ENCODE measurements around the gene IL12B.

IL12B gene

GRCh38 chr5:159340511-159340910 lies 10.2 kb upstream of the IL12B start:
- no peaks in the 10 kb centered on the region for H3K79me2 ChIP-seq (ENCODE audit: insufficient read depth, low read length)
- no peaks in the 10 kb centered on the region for H3K27me3 ChIP-seq (ENCODE audit: low read length)
- H4K20me1 ChIP-seq (ENCODE audit: low read depth, low read length) = no peaks in the 10 kb centered on the region
- H3K4me3 ChIP-seq (ENCODE audit: insufficient read depth, low read length, poor library complexity, severe bottlenecking) = no peak overlapping the region
- H3K9me2 ChIP-seq (replicated peaks; ENCODE audit: insufficient read depth, low read length) = no peaks in the 10 kb centered on the region
- no peak overlapping the region for H3K4me2 ChIP-seq (ENCODE audit: low read depth, low read length, poor library complexity, severe bottlenecking)
- H3K9me3 ChIP-seq (ENCODE audit: insufficient read depth, low read length) = no peaks in the 10 kb centered on the region
- no peak overlapping the region for H3K27ac ChIP-seq (ENCODE audit: low read depth, low read length)
- no peak overlapping the region for H3K9ac ChIP-seq (ENCODE audit: low read length)
- no peak overlapping the region for H2AFZ ChIP-seq (ENCODE audit: low read depth, low read length, severe bottlenecking)
- no peaks in the 10 kb centered on the region for H3K36me3 ChIP-seq (ENCODE audit: low read length)
- TF ChIP-seq CTCF (IDR thresholded peaks at IDR 0.05; ENCODE audit: insufficient read depth, low read length, poor library complexity, severe bottlenecking) (no peak), EZH2phosphoT487 (conservative IDR thresholded peaks at IDR 0.05; ENCODE audit: low read length) (no peak)
- no peaks in the 10 kb centered on the region for H3F3A ChIP-seq (ENCODE audit: insufficient read depth)

DNA sequence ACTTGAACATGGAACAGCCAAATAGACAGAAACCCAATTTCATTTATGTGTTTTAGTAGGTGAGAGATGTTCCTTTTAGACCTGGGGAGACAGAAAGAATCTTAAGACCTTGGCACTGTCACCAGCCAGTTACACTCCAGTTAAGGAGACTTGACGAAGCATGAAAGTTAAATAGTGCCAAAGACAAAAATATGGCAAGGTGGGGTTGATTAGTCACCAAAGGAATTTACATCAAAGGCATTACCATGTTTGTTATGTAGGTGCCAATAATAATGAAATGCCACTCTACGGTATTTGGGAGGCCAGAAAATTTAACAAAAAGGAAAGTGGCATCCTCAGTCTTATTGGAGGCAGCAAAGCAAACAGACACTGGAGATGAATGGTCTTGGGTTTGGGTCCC lies 9.2 kb upstream of the IL12B start:
- H3F3A ChIP-seq (ENCODE audit: insufficient read depth) = no peaks in the 10 kb centered on the region
- H3K9me3 ChIP-seq (ENCODE audit: insufficient read depth, low read length) = no peaks in the 10 kb centered on the region
- H3K4me3 ChIP-seq (ENCODE audit: insufficient read depth, low read length, poor library complexity, severe bottlenecking) = no peak overlapping the region
- no peak overlapping the region for H3K27ac ChIP-seq (ENCODE audit: low read depth, low read length)
- TF ChIP-seq CTCF (IDR thresholded peaks at IDR 0.05; ENCODE audit: insufficient read depth, low read length, poor library complexity, severe bottlenecking) (no peak), EZH2phosphoT487 (conservative IDR thresholded peaks at IDR 0.05; ENCODE audit: low read length) (no peak)
- no peak overlapping the region for H2AFZ ChIP-seq (ENCODE audit: low read depth, low read length, severe bottlenecking)
- no peaks in the 10 kb centered on the region for H3K9me2 ChIP-seq (replicated peaks; ENCODE audit: insufficient read depth, low read length)
- no peaks in the 10 kb centered on the region for H3K36me3 ChIP-seq (ENCODE audit: low read length)
- no peaks in the 10 kb centered on the region for H4K20me1 ChIP-seq (ENCODE audit: low read depth, low read length)
- H3K4me2 ChIP-seq (ENCODE audit: low read depth, low read length, poor library complexity, severe bottlenecking) = no peak overlapping the region
- H3K27me3 ChIP-seq (ENCODE audit: low read length) = no peaks in the 10 kb centered on the region
- H3K9ac ChIP-seq (ENCODE audit: low read length) = no peak overlapping the region
- H3K79me2 ChIP-seq (ENCODE audit: insufficient read depth, low read length) = no peaks in the 10 kb centered on the region

- TF ChIP-seq EZH2phosphoT487 (conservative IDR thresholded peaks at IDR 0.05; ENCODE audit: low read length) (no peak), CTCF (IDR thresholded peaks at IDR 0.05; ENCODE audit: insufficient read depth, low read length, poor library complexity, severe bottlenecking) (no peak)
Measured at GRCh38 chr5:159338118-159338517, 7.8 kb upstream of the IL12B start.

More at GRCh38 chr5:159338118-159338517, 7.8 kb upstream of the IL12B start:
- Histone ChIP-seq H3K4me3 (ENCODE audit: insufficient read depth, low read length, poor library complexity, severe bottlenecking) (no peak overlapping the region), H3K27ac (ENCODE audit: low read depth, low read length) (no peak overlapping the region), H3K4me2 (ENCODE audit: low read depth, low read length, poor library complexity, severe bottlenecking) (no peak overlapping the region), H3K79me2 (ENCODE audit: insufficient read depth, low read length) (no peaks in the 10 kb centered on the region), H2AFZ (ENCODE audit: low read depth, low read length, severe bottlenecking) (no peak overlapping the region), H3K9me2 (replicated peaks; ENCODE audit: insufficient read depth, low read length) (no peaks in the 10 kb centered on the region), H4K20me1 (ENCODE audit: low read depth, low read length) (no peaks in the 10 kb centered on the region), H3K9ac (ENCODE audit: low read length) (no peak overlapping the region), H3K27me3 (ENCODE audit: low read length) (no peaks in the 10 kb centered on the region), H3K36me3 (ENCODE audit: low read length) (no peaks in the 10 kb centered on the region), H3K9me3 (ENCODE audit: insufficient read depth, low read length) (no peaks in the 10 kb centered on the region), H3F3A (ENCODE audit: insufficient read depth) (no peaks in the 10 kb centered on the region)
